GM12873 (cell line): ENCODE results near the gene IL1B.

Source experiments
- CTCF ChIP-seq: IDR thresholded peaks from 2 replicates; pipeline ENCODE4 v1.5.1; 2012; ENCODE audit warnings: low read depth, mild to moderate bottlenecking, moderate library complexity, low read length, control low read depth; ENCODE audit not compliant: insufficient read depth; ENCODE audit errors: missing control alignments

Gene IL1B

GRCh38 chr2:112846031-112846430 is 9.5 kb upstream of the IL1B start:
- TF ChIP-seq CTCF: no peak

GRCh38 chr2:112843836-112844235 is 7.3 kb upstream of the IL1B start:
- TF ChIP-seq CTCF: no peak

- no peak for TF ChIP-seq CTCF
Measured at GRCh38 chr2:112843288-112843687, 6.7 kb upstream of the IL1B start.

GRCh38 chr2:112841295-112842044 is 4.9 kb upstream of the IL1B start:
- TF ChIP-seq CTCF: no peak

GRCh38 chr2:112840068-112840445 is 3.5 kb upstream of the IL1B start:
- TF ChIP-seq CTCF: no peak

GRCh38 chr2:112839407-112840067 is 3.0 kb upstream of the IL1B start:
- no peak for TF ChIP-seq CTCF

- TF ChIP-seq CTCF: no peak
Measured at GRCh38 chr2:112836163-112836560, 417 bp downstream of the IL1B start.
